ENCODE data around the gene ATP5MK.

DNA sequence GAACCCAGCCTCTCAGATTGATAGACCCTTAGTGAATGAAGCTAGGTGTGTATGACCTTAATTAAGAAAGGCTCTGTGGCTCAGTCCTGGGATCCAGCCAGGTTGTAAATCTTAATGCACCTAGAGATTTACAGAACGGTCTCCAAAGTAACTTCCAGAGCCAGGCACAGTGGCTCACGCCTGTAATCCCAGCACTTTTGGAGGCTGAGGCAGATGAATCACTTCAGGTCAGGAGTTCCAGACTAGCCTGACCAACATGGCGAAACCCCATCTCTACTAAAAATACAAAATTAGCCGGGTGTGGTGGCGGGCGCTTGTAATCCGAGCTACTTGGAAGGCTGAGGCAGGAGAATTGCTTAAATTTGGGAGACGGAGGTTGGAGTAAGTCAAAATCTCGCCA, 31.6 kb upstream of the ATP5MK start:
- TF ChIP-seq CTCF (IDR thresholded peaks at IDR 0.05; ENCODE audit: low read depth, low read length) = no peak
- no peak for TF ChIP-seq EZH2phosphoT487 (IDR thresholded peaks at IDR 0.05; ENCODE audit: low read depth)
